ENCODE results near the gene ADGRV1.
A peak's percentile ranks its signal among the peaks of the same experiment; 100 is the strongest.

The ADGRV1 gene

GRCh38 chr5:91176288-91177016 lies 617.9 kb downstream of the ADGRV1 start:
- DNase-seq = peak; percentile 67

- DNase-seq = no peak
These were observed 618.5 kb downstream of the ADGRV1 start for GRCh38 chr5:91177085-91177484.

DNA sequence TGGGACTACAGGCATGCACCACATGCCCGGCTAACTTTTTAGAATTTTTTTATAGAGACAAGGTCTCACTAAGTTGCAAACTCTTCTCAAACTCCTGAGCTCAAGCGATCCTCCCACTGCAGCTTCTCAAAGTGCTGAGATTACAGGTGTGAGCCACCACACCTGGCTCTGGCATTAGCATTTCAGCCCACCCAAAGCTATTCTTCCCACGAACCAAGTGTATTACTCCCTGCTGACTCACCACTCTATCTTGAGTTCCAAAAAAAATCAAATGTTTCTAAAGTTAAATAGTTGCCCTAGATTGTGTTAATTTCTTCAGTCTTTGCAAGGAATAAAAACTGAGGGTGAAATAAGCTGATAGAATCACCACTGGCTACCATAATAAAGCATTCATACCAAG lies 619.0 kb downstream of the ADGRV1 start:
- no peak for DNase-seq

- DNase-seq = no peak
These were observed 619.9 kb downstream of the ADGRV1 start for GRCh38 chr5:91178461-91178860.

- no peak for DNase-seq
These were observed 620.4 kb downstream of the ADGRV1 start for GRCh38 chr5:91179018-91179417.

DNA sequence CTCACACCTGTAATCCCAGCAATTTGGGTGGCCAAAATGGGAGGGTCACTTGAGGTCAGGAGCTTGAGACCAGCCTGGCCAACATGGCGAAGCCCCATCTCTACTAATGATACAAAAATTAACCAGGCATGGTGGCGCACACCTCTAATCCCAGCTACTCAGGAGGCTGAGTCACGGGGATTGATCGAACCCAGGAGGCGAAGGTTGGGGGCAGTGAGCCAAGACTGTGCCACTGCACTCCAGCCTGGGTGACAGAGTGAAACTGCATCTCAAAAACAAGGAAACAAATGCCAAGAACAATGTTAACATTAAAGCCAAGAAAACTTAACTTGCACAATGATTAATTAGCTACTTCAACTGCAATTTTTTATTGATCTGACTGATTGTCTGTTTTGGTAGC lies 621.9 kb downstream of the ADGRV1 start:
- DNase-seq = no peak

GRCh38 chr5:91182763-91183162 lies 624.2 kb downstream of the ADGRV1 start:
- no peak for DNase-seq

GRCh38 chr5:91183743-91184142 lies 625.1 kb downstream of the ADGRV1 start:
- no peak for DNase-seq

- DNase-seq = no peak
These were observed 627.5 kb downstream of the ADGRV1 start for GRCh38 chr5:91186101-91186500.

- DNase-seq = no peak
These were observed 628.4 kb downstream of the ADGRV1 start for GRCh38 chr5:91187032-91187431.

DNA sequence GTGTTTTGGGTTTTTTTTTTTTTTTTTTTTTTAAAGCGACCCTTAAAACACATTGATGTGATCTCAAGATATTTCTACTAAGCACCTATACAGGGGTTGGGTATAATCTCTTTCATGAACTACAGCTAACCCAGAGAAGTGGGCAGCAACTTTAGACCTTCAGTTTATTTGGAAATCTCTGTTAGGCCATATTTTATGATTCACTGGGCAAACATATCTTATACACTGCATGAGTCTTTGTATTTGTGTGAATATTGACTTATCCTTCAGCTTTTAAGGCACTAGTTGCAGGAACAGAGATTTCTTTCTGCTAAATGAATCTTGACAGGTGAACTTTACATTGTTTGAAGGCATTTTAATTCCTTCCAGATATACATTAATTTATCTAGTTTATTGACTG lies 630.2 kb downstream of the ADGRV1 start:
- DNase-seq = no peak

GRCh38 chr5:91189480-91190313 lies 631.1 kb downstream of the ADGRV1 start:
- DNase-seq = peak; percentile 75

DNA sequence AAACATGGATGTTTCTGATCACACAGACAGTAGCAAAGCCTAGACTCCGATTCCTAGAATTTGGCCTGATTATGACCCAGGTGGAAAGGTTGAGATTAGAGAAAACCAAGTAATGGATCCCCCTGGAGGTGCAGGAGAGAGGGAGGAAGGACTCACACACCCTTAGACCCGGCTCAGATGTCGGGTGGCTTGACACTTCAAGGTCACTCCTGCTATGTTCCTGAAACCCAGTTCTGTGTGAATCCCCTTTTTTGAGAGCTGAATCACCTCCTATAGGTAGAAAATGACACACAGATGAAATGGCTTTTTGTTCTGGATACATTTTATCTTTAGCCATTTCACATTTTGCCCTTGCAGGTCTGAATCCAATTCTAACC lies 631.7 kb downstream of the ADGRV1 start:
- no peak for DNase-seq

DNA sequence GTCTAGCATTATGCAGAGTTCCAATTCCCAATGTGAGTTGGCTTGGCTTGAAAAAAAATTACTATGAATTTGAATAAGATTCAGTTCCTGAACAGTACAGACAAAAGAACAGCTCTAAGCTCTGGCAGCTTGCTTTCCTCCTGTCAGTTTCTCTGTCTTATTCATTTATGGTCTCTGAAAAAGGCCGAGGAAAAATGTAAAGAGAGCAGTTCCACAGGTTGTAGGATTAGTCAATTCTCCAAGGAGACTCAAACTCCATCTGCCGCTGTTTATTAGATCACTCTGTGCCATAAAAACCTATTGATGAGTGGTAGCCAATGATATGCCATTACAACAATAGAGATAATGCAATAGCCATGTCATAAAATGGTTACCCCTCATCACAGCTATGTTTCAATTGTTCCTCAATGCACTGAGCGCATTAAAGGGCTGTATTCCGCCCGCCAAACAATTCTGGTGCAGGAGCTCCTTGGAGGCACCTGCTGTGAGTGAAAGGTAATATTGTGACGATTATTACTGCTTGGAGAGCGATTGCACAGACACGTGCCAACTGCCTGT lies 636.3 kb downstream of the ADGRV1 start:
- no peak for DNase-seq

DNA sequence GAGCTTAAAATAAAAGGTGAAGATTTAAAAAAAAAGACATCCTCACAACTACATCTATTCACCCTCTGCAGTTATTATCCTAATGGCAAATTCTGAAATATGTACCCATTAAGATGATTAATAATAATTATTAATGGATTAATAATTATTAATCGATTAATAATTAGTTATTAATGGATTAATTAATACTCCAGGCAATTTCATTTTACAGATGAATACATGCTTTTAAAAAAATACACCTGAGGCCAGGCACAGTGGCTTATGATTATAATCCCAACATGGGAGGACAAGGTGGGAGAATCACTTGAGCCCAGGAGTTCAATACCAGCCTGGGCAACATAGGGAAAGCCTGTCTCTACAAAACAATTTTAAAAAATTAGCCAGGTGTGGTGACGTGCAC lies 642.1 kb downstream of the ADGRV1 start:
- DNase-seq = no peak

DNA sequence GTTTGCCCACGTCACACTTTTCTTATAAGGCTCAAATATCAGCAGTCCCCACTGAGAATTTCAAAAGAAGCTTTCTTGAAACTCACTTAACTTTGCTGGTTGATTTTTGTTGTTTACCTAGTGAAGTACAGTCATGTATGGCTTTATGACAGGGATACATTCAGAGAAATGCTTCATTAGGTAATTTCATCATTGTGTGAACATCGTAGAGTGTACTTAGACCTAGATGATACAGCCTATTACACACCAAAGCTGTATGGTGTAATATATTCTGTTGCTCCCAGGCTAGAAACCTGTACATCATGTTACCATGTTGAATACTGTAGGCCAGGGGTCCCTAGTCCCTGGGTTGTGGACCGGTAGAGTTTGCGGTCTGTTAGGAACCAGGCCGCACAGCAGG lies 647.5 kb downstream of the ADGRV1 start:
- no peak for DNase-seq

- peak; percentile 91 for DNase-seq
These were observed 648.1 kb downstream of the ADGRV1 start for GRCh38 chr5:91206734-91207133.

GRCh38 chr5:91207248-91207647 lies 648.7 kb downstream of the ADGRV1 start:
- peak; percentile 82 for DNase-seq

DNA sequence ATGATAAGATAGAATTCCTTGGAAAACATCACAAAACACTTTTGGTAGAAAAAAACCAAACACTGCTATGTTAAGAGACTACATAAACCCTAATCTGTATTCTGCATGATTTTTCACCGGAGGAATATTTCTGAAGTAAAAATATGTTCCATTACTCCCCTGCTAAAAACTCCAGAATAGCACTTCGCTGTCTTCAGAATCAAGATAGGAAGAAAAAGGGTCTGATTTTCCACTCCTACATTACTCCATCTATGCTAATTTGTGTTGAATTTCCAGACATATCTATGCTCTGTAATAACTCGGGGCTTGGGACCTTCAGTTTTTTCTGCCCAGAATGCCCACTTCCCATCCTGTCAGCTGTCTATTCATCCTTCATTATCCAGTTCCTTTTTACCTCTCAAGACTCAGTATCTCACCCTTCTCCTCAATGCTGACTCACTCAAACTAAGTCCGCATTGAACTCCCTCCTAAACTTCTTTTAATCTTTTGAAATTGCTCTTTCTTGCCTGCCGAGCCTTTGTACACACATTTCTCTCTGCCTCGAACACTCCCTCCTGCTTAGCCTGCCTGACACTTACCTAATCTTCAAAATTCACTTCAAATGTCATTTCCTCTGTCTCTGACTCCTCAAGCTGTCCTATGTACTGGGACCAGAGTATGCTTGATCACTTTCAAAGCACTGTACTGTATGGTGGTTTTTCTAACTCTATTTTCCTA lies 653.6 kb downstream of the ADGRV1 start:
- DNase-seq = peak; percentile 29

GRCh38 chr5:91212714-91213092 lies 654.1 kb downstream of the ADGRV1 start:
- peak; percentile 88 for DNase-seq
